Erythroblast (primary cell): Measurements from ENCODE around the gene SCN9A.

Experiments used
- GATA1 ChIP-seq: IDR thresholded peaks from 2 replicates; pipeline ENCODE4 v1.6.1; 2011; ENCODE audit warnings: low read depth, mild to moderate bottlenecking, control low read depth, low read length, moderate library complexity
- POLR2A ChIP-seq: IDR thresholded peaks from 2 replicates; pipeline ENCODE4 v1.6.1; 2011; ENCODE audit warnings: mild to moderate bottlenecking, low read length

- TF ChIP-seq POLR2A (no peak), GATA1 (no peak)
Observed at GRCh38 chr2:166147883-166148282, 227.9 kb downstream of the SCN9A start.
